HG03103 (cell line): ENCODE results near the gene AXIN1.
"Not testable (repeated sequence)": the region's sequence is repeated elsewhere in the genome, so short reads cannot be mapped to it uniquely, and the experiment has no call there.

ENCODE experiments used
- ATAC-seq: cut with Tn5 transposase; IDR thresholded peaks from one replicate; pipeline ENCODE4 v1.9.1; 2021; ENCODE audit warnings: low read depth; ENCODE audit not compliant: unreplicated experiment

Gene AXIN1

GRCh38 chr16:334861-335632 is 17.5 kb downstream of the AXIN1 start:
- not testable (repeated sequence) for ATAC-seq

GRCh38 chr16:334164-334832 is 18.2 kb downstream of the AXIN1 start:
- ATAC-seq = not testable (repeated sequence)

GRCh38 chr16:333406-334094 is 19.0 kb downstream of the AXIN1 start:
- ATAC-seq = no peak

GRCh38 chr16:331181-331814 is 21.2 kb downstream of the AXIN1 start:
- ATAC-seq = not testable (repeated sequence)

- ATAC-seq = no peak
Observed at GRCh38 chr16:330741-331140, 21.8 kb downstream of the AXIN1 start.

- no peak for ATAC-seq
Observed at GRCh38 chr16:325375-326145, 27.0 kb downstream of the AXIN1 start.

- ATAC-seq = no peak
Observed at GRCh38 chr16:324451-325334, 27.8 kb downstream of the AXIN1 start.

- no peak for ATAC-seq
Observed at GRCh38 chr16:324201-324450, 28.4 kb downstream of the AXIN1 start.

GRCh38 chr16:322476-323143 is 29.9 kb downstream of the AXIN1 start:
- no peak for ATAC-seq

- ATAC-seq = no peak
Observed at GRCh38 chr16:321532-321931, 31.0 kb downstream of the AXIN1 start.

GRCh38 chr16:320206-320605 is 32.3 kb downstream of the AXIN1 start:
- no peak for ATAC-seq

GRCh38 chr16:318628-319027 is 33.9 kb downstream of the AXIN1 start:
- no peak for ATAC-seq

- ATAC-seq = no peak
Observed at GRCh38 chr16:317583-317982, 34.9 kb downstream of the AXIN1 start.

GRCh38 chr16:316741-317464 is 35.6 kb downstream of the AXIN1 start:
- ATAC-seq = no peak

GRCh38 chr16:314795-315299 is 37.7 kb downstream of the AXIN1 start:
- no peak for ATAC-seq

- no peak for ATAC-seq
Observed at GRCh38 chr16:314351-314750, 38.2 kb downstream of the AXIN1 start.

GRCh38 chr16:311725-312124 is 40.8 kb downstream of the AXIN1 start:
- no peak for ATAC-seq

- ATAC-seq = no peak
Observed at GRCh38 chr16:309476-309875, 43.0 kb downstream of the AXIN1 start.
